Measurements from ENCODE around the gene CASK.

GRCh38 chrX:41971346-41971745 lies 48.0 kb upstream of the CASK start:
- TF ChIP-seq, protein P1, sequence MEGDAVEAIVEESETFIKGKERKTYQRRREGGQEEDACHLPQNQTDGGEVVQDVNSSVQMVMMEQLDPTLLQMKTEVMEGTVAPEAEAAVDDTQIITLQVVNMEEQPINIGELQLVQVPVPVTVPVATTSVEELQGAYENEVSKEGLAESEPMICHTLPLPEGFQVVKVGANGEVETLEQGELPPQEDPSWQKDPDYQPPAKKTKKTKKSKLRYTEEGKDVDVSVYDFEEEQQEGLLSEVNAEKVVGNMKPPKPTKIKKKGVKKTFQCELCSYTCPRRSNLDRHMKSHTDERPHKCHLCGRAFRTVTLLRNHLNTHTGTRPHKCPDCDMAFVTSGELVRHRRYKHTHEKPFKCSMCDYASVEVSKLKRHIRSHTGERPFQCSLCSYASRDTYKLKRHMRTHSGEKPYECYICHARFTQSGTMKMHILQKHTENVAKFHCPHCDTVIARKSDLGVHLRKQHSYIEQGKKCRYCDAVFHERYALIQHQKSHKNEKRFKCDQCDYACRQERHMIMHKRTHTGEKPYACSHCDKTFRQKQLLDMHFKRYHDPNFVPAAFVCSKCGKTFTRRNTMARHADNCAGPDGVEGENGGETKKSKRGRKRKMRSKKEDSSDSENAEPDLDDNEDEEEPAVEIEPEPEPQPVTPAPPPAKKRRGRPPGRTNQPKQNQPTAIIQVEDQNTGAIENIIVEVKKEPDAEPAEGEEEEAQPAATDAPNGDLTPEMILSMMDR (IDR thresholded peaks at IDR 0.05; ENCODE audit: low read depth, low read length, poor library complexity, severe bottlenecking), result no peak
- TF ChIP-seq EZH2phosphoT487 (IDR thresholded peaks at IDR 0.05; ENCODE audit: borderline replicate concordance, low read length), result no peak
